ENCODE measurements around the gene TACC3.

The TACC3 gene

DNA sequence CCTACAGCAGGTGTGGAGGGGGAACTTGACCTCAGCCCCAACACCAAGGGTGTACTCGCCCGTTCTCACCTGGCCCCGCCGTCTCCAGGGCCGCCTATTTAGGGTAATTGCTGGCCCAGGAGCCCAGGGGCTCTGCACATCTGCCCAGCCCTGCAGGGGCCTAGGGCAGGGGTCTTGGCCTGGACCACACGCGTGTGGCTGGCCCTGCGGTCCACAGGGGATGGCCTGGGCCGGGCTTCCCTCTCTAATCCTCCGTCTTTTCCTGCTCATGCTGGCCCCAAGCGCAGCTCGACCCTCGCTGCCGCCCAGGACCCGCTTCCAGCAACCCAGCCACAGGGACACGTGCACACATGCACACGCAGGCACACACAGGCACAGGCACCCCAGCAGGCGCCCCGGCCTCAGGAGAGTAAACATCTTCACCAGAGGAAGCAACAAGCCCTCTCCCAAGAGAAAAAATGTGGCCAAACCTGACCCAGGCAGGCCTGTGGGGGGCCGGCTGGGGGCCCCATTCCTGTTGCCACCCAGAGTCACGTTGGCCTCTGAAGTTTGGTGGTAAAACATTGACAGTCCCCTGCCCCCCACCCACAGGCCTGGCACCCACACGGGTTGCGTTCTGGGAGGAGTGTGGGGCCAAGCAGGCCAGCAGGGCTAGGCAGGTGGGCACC, 47.2 kb downstream of the TACC3 start:
- Histone ChIP-seq H3K9me3 (ENCODE audit: severe bottlenecking) (no peaks in the 10 kb centered on the region), H3K36me3 (ENCODE audit: low read depth) (no peaks in the 10 kb centered on the region), H3K4me3 (ENCODE audit: severe bottlenecking) (no peak overlapping the region), H3K27me3 (ENCODE audit: insufficient read depth, poor library complexity, severe bottlenecking) (no peaks in the 10 kb centered on the region), H3K4me1 (ENCODE audit: insufficient read depth, poor library complexity, severe bottlenecking) (peaks cover 8% of the 10 kb centered on the region), H3K27ac (ENCODE audit: poor library complexity, severe bottlenecking) (no peak overlapping the region)
- ATAC-seq (ENCODE audit: low read depth) (no peak), DNase-seq (ENCODE audit: low spot score) (no peak)
- TF ChIP-seq, protein P1, sequence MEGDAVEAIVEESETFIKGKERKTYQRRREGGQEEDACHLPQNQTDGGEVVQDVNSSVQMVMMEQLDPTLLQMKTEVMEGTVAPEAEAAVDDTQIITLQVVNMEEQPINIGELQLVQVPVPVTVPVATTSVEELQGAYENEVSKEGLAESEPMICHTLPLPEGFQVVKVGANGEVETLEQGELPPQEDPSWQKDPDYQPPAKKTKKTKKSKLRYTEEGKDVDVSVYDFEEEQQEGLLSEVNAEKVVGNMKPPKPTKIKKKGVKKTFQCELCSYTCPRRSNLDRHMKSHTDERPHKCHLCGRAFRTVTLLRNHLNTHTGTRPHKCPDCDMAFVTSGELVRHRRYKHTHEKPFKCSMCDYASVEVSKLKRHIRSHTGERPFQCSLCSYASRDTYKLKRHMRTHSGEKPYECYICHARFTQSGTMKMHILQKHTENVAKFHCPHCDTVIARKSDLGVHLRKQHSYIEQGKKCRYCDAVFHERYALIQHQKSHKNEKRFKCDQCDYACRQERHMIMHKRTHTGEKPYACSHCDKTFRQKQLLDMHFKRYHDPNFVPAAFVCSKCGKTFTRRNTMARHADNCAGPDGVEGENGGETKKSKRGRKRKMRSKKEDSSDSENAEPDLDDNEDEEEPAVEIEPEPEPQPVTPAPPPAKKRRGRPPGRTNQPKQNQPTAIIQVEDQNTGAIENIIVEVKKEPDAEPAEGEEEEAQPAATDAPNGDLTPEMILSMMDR (IDR thresholded peaks at IDR 0.05; ENCODE audit: poor library complexity, severe bottlenecking), result no peak

- no peak overlapping the region for H3K27ac ChIP-seq (ENCODE audit: poor library complexity, severe bottlenecking)
- TF ChIP-seq, protein P1 (IDR thresholded peaks at IDR 0.05; ENCODE audit: poor library complexity, severe bottlenecking), result no peak
- no peak for ATAC-seq (ENCODE audit: low read depth)
Observed at GRCh38 chr4:1769692-1770091, 48.4 kb downstream of the TACC3 start.

DNA sequence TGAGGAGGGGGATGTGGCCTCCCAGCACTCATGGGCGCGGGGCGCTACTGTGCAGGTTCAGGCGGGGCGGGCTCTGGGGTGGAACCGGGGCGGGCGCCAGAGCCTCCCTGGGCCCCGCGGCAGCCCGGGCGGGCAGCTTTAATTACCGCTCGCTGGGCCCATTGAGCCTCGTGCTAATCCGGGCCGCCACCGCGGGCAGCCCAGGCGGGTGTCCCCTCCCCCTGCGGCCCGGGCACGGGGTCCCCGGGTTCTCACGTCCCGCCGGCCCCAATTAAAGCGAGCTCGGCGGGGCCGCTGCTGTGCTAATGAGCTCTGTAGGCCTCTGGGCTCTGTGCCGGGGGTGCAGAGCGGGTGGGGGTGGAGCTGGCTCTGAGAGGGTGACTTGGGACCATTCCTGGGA, 48.9 kb downstream of the TACC3 start:
- Histone ChIP-seq H3K27me3 (ENCODE audit: insufficient read depth, poor library complexity, severe bottlenecking) (no peaks in the 10 kb centered on the region), H3K4me1 (ENCODE audit: insufficient read depth, poor library complexity, severe bottlenecking) (peaks cover 8% of the 10 kb centered on the region), H3K27ac (ENCODE audit: poor library complexity, severe bottlenecking) (no peak overlapping the region), H3K4me3 (ENCODE audit: severe bottlenecking) (no peak overlapping the region), H3K9me3 (ENCODE audit: severe bottlenecking) (no peaks in the 10 kb centered on the region), H3K36me3 (ENCODE audit: low read depth) (no peaks in the 10 kb centered on the region)
- TF ChIP-seq, protein P1 (IDR thresholded peaks at IDR 0.05; ENCODE audit: poor library complexity, severe bottlenecking), result no peak
- ATAC-seq (ENCODE audit: low read depth) (no peak), DNase-seq (ENCODE audit: low spot score) (no peak)

More at GRCh38 chr4:1769692-1770091, 48.4 kb downstream of the TACC3 start:
- H3K4me1 ChIP-seq (ENCODE audit: insufficient read depth, poor library complexity, severe bottlenecking), result peaks cover 8% of the 10 kb centered on the region
- no peak overlapping the region for H3K4me3 ChIP-seq (ENCODE audit: severe bottlenecking)
- no peaks in the 10 kb centered on the region for H3K36me3 ChIP-seq (ENCODE audit: low read depth)
- DNase-seq (ENCODE audit: low spot score), result no peak
- H3K9me3 ChIP-seq (ENCODE audit: severe bottlenecking), result no peaks in the 10 kb centered on the region
- no peaks in the 10 kb centered on the region for H3K27me3 ChIP-seq (ENCODE audit: insufficient read depth, poor library complexity, severe bottlenecking)

DNA sequence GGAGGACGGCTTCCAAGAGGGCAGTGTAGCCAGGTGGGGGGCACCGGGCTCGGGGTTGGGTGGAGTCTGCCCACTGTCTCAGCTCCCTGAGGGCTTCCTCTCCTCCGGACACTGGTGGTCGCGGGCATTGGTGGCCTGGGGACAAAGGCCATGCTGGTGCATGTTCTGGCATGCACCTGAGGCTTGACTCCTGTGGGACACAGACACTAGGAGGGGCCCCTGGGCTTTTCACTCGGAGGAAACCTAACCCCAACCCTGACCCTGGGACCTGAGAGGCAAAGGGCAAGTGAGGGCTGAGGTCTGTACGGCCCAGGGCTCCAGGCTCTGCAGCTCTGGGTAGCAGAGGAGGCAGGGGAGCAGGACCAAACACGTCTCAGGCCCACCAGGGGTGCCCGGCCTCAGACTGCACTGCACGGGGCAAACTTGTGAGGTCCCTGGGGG, 49.5 kb downstream of the TACC3 start:
- H3K4me3 ChIP-seq (ENCODE audit: severe bottlenecking), result no peak overlapping the region
- peaks cover 8% of the 10 kb centered on the region for H3K4me1 ChIP-seq (ENCODE audit: insufficient read depth, poor library complexity, severe bottlenecking)
- DNase-seq (ENCODE audit: low spot score) (no peak), ATAC-seq (ENCODE audit: low read depth) (no peak)
- no peaks in the 10 kb centered on the region for H3K27me3 ChIP-seq (ENCODE audit: insufficient read depth, poor library complexity, severe bottlenecking)
- no peaks in the 10 kb centered on the region for H3K9me3 ChIP-seq (ENCODE audit: severe bottlenecking)
- TF ChIP-seq, protein P1 (IDR thresholded peaks at IDR 0.05; ENCODE audit: poor library complexity, severe bottlenecking), result no peak
- no peak overlapping the region for H3K27ac ChIP-seq (ENCODE audit: poor library complexity, severe bottlenecking)
- H3K36me3 ChIP-seq (ENCODE audit: low read depth), result no peaks in the 10 kb centered on the region

DNA sequence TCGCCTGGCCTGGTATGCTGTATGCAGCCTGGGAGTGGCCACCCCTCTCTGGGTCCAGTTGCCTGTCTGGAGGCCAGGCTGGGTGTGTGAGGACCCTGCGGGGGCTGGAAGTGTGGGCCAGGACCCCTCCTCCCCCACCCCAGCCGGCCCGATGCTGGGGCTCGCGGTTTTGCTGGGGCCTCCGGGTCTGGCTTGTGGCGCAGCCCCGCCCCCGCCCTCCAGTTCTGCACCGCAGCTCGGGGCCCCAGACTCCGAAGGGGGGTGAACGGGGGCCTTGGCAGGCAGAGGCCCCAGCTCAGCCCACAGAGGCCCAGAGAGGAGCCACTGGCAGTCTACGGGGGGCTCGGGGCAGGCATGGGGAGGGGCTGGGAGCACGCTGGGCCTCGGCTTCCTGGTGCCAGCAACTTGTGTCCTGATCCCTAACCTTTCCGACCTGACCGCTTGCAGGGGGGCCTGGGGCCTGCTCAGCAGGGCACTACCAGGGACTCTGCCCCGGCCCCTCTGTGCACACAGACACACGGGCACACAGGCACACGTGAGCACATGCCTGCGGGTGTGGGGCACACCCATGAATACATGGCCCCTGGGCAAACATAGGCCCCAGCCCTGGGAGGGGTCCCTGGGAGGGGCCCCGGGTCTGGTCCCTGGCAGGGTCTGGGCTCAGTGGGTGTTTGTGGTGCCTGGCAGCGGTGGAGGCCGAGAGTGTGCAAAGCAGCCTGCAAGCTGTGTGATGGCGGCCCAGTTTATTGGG, 50.4 kb downstream of the TACC3 start:
- ATAC-seq (ENCODE audit: low read depth), result no peak
- peaks cover 8% of the 10 kb centered on the region for H3K4me1 ChIP-seq (ENCODE audit: insufficient read depth, poor library complexity, severe bottlenecking)
- H3K36me3 ChIP-seq (ENCODE audit: low read depth), result no peaks in the 10 kb centered on the region
- no peaks in the 10 kb centered on the region for H3K27me3 ChIP-seq (ENCODE audit: insufficient read depth, poor library complexity, severe bottlenecking)
- no peak for DNase-seq (ENCODE audit: low spot score)
- no peak overlapping the region for H3K4me3 ChIP-seq (ENCODE audit: severe bottlenecking)
- TF ChIP-seq, protein P1 (IDR thresholded peaks at IDR 0.05; ENCODE audit: poor library complexity, severe bottlenecking), result no peak
- H3K9me3 ChIP-seq (ENCODE audit: severe bottlenecking), result no peaks in the 10 kb centered on the region
- no peak overlapping the region for H3K27ac ChIP-seq (ENCODE audit: poor library complexity, severe bottlenecking)

All from RWPE2 (cell line).